Activated gamma-delta T cell treated with anti-CD3 and anti-CD28 coated beads, Interleukin-2, amount 50 U/mL, for 16 hours (primary cell): ENCODE results near the gene TLN1.

ENCODE experiments used
- DNase-seq: peaks from one replicate; pipeline ENCODE4 v3.0.0-alpha.2; 2020; ENCODE audit warnings: low read depth

Gene TLN1

GRCh38 chr9:35755071-35755470, 23.1 kb upstream of the TLN1 start:
- DNase-seq: no peak

GRCh38 chr9:35754264-35754663, 22.3 kb upstream of the TLN1 start, which contains the start of gene MSMP:
MSMP (minus strand) TSS chr9:35754276; CDS start chr9:35754129, 147 bp downstream.
- DNase-seq: no peak

GRCh38 chr9:35753466-35753865, 21.5 kb upstream of the TLN1 start:
- no peak for DNase-seq

- no peak for DNase-seq
Observed at GRCh38 chr9:35750256-35750531, 18.2 kb upstream of the TLN1 start.

GRCh38 chr9:35749515-35750255, 17.7 kb upstream of the TLN1 start:
- DNase-seq: peak; percentile 25

- DNase-seq: peak; percentile 45
Observed at GRCh38 chr9:35748858-35749514, 17.0 kb upstream of the TLN1 start, which contains the start of the genes GBA2 and RGP1. GBA2 (minus strand) TSS chr9:35749228; CDS start chr9:35748704, 524 bp downstream. RGP1 (plus strand) TSS chr9:35749287; CDS start chr9:35749756, 469 bp downstream.

- DNase-seq: no peak
Observed at GRCh38 chr9:35748242-35748857, 16.4 kb upstream of the TLN1 start.

GRCh38 chr9:35746583-35746982, 14.6 kb upstream of the TLN1 start:
- DNase-seq: no peak

GRCh38 chr9:35745569-35745968, 13.6 kb upstream of the TLN1 start:
- no peak for DNase-seq

GRCh38 chr9:35743880-35744518, 12.0 kb upstream of the TLN1 start:
- no peak for DNase-seq

- DNase-seq: no peak
Observed at GRCh38 chr9:35743452-35743851, 11.5 kb upstream of the TLN1 start.

- no peak for DNase-seq
Observed at GRCh38 chr9:35741740-35742139, 9.7 kb upstream of the TLN1 start.

- no peak for DNase-seq
Observed at GRCh38 chr9:35740243-35740642, 8.2 kb upstream of the TLN1 start.

- DNase-seq: no peak
Observed at GRCh38 chr9:35738924-35739323, 6.9 kb upstream of the TLN1 start.

GRCh38 chr9:35738186-35738585, 6.2 kb upstream of the TLN1 start:
- DNase-seq: no peak

- DNase-seq: no peak
Observed at GRCh38 chr9:35737143-35737542, 5.1 kb upstream of the TLN1 start.

- DNase-seq: peak; percentile 56
Observed at GRCh38 chr9:35736201-35736633, 4.2 kb upstream of the TLN1 start.

- DNase-seq: no peak
Observed at GRCh38 chr9:35734096-35734495, 2.1 kb upstream of the TLN1 start.

- no peak for DNase-seq
Observed at GRCh38 chr9:35732800-35733541, 976 bp upstream of the TLN1 start.

GRCh38 chr9:35731415-35732184, 395 bp downstream of the TLN1 start:
- no peak for DNase-seq

GRCh38 chr9:35730486-35730854, 1.5 kb downstream of the TLN1 start:
- DNase-seq: no peak
